Transverse colon (tissue), 4 donors: ENCODE data around the gene SGCG. TPM values are rescaled to one million over a fixed set of nuclear protein-coding genes. Genes with fewer than 3 reads are reported as not detected.

Source experiments
- DNase-seq: peaks from one replicate; pipeline ENCODE4 v3.0.0-alpha.2; 2019
- H3K27ac ChIP-seq, 4 donors: fragments of 200-600 bp; sonication (generic); 2 replicates each; pipeline ENCODE4 v1.5.1; 2016 to 2018; ENCODE audit warnings: inconsistent platforms in 4 of 4
- H3K27me3 ChIP-seq: fragments of 200-600 bp; sonication (generic); 2 replicates; pipeline ENCODE4 v1.5.1; 2017; ENCODE audit warnings: inconsistent platforms
- H3K36me3 ChIP-seq, 4 donors: fragments of 200-600 bp; sonication (generic); 2 replicates each; pipeline ENCODE4 v1.5.1; 2017 to 2019; ENCODE audit warnings: inconsistent platforms in 4 of 4
- H3K4me1 ChIP-seq, 4 donors: fragments of 200-600 bp; sonication (generic); 2 replicates each; pipeline ENCODE4 v1.5.1; 2017 to 2020; ENCODE audit warnings: inconsistent platforms in 4 of 4
- H3K4me3 ChIP-seq, 4 donors: fragments of 200-600 bp; sonication (generic); 1 replicate in 1 of 4; 2 replicates in 3 of 4; pipeline versions ENCODE4 v1.5.1 to v1.6.1; 2017 to 2019; ENCODE audit warnings: inconsistent platforms in 4 of 4
- H3K9me3 ChIP-seq, 2 donors: fragments of 200-600 bp; sonication (generic); 2 replicates each; pipeline ENCODE4 v1.5.1; 2017 to 2019; ENCODE audit warnings: inconsistent platforms in 2 of 2
- CTCF ChIP-seq, 5 experiments: fragments of 200-600 bp in 3 of 5; fragments of 450-650 bp in 2 of 5; sonication (generic) in 3 of 5; IDR thresholded peaks; 1 replicate in 2 of 5; 2 replicates in 3 of 5; pipeline ENCODE4 v1.5.1; 2016 to 2017; ENCODE audit warnings: antibody characterized with exemption in 5 of 5, inconsistent platforms in 3 of 5, mild to moderate bottlenecking in 2 of 5, moderate library complexity in 1 of 5
- EP300 ChIP-seq: sonication (generic); formaldehyde crosslinking; IDR thresholded peaks from one replicate; pipeline ENCODE4 v1.6.1; 2017; ENCODE audit warnings: antibody characterized with exemption, low read depth
- POLR2A ChIP-seq: fragments of 450-650 bp; IDR thresholded peaks from one replicate; pipeline ENCODE4 v1.6.1; 2016; ENCODE audit warnings: antibody characterized with exemption, mild to moderate bottlenecking, moderate library complexity
- POLR2AphosphoS5 ChIP-seq, 3 donors: sonication (generic); formaldehyde crosslinking; IDR thresholded peaks; one replicate each; pipeline ENCODE4 v1.6.1; 2016; ENCODE audit warnings: antibody characterized with exemption in 3 of 3
- WGBS, 2 donors: methylation state at CpG; one replicate each; pipeline ENCODE4 v1.1.5; 2018; ENCODE audit warnings: low coverage in 1 of 2; 5-methylcytosine and 5-hydroxymethylcytosine counted together
- in situ Hi-C, 4 donors: fragments of 200-750 bp; cut with MboI; loops; one replicate each; pipeline versions ENCODE4 v1.15.0 to v1.15.1; 2017; ENCODE audit warnings: low sequenced_read_pairs in 3 of 4, low pct_ligation_motif_present in 1 of 4, low pct_unique_long_range_greater_than_20kb in 1 of 4
- intact Hi-C: fragments of 100-400 bp; cut with DNase I; formaldehyde crosslinking; loops from one replicate; pipeline ENCODE4 v1.15.1; 2023; ENCODE audit warnings: low total_unique reads
- total RNA-seq, 4 donors: library from RNA; depleted of rRNA; stranded (reverse); fragments of >200 nt; gene quantifications; one replicate each; pipeline ENCODE4 v1.1.0, GENCODE V29; 2016

The SGCG gene
- total RNA-seq, 4 donors from 2014 or later, result not detected

- Histone ChIP-seq H3K4me3 (no peak overlapping the region), H3K36me3 (peaks cover 0 to 9% (median 0%) of the 10 kb centered on the region in 4 donors), H3K9me3 (no peaks in the 10 kb centered on the region), H3K27me3 (no peaks in the 10 kb centered on the region), H3K27ac (no peak overlapping the region), H3K4me1 (no peaks in the 10 kb centered on the region)
- no peak for DNase-seq
- TF ChIP-seq CTCF (IDR thresholded peaks at IDR 0.05), result no peak
- no peak for TF ChIP-seq POLR2AphosphoS5 (IDR thresholded peaks at IDR 0.05)
- no peak for TF ChIP-seq EP300
- no peak for TF ChIP-seq POLR2A
- WGBS, 2 donors, result 97 to 100% methylated on average over 1 of the region's 1 CpG
- in situ Hi-C loops (no loop called here), intact Hi-C loops (no loop called here)
Measured at GRCh38 chr13:23339225-23339624, 158.4 kb downstream of the SGCG start.

DNA sequence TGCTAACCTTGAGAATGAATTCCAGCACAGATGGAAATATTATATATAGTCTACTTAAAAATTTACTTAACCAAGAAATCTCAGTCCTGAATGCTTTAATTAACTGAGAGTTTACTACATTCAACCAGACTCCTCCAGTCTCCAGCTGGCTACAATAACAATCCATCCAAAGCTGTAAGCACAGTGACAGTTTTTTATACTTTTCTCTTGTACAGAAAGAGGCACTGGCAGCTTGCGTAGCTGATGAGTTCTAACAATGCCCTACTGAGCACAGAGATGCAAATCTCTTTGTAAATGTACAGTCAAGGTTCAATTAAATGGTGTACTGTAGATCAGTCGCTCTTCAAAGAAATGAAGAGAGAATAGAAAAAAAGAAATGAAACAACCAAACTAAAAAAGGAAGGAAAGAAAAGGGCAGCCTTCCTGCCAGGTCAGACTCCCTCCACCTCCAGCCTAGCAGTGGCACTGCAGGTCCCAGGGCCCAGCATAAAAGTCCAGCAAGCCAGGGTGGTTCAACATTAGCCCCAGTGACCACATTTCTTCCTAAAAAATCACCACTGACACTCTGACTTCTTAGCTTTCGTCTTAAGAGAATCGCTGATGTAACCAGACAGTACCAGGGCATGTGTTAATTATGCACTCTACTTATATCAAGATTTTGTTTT, 164.3 kb downstream of the SGCG start:
- Histone ChIP-seq H3K27ac (no peak overlapping the region), H3K36me3 (peaks cover 0 to 9% (median 0%) of the 10 kb centered on the region in 4 donors), H3K9me3 (no peaks in the 10 kb centered on the region), H3K4me3 (no peak overlapping the region), H3K27me3 (no peaks in the 10 kb centered on the region), H3K4me1 (no peaks in the 10 kb centered on the region)
- TF ChIP-seq POLR2AphosphoS5 (IDR thresholded peaks at IDR 0.05) (no peak), POLR2A (no peak)
- intact Hi-C loops (no loop called here), in situ Hi-C loops (no loop called here)
- 79 to 83% methylated on average over 4 of the region's 4 CpGs for WGBS, 2 donors
- DNase-seq, result no peak

GRCh38 chr13:23347601-23348000, 166.8 kb downstream of the SGCG start:
- in situ Hi-C loops (no loop called here), intact Hi-C loops (no loop called here)
- Histone ChIP-seq H3K9me3 (no peaks in the 10 kb centered on the region), H3K27ac (no peak overlapping the region), H3K4me3 (no peak overlapping the region), H3K4me1 (no peaks in the 10 kb centered on the region), H3K36me3 (no peaks in the 10 kb centered on the region), H3K27me3 (no peaks in the 10 kb centered on the region)
- TF ChIP-seq POLR2A (no peak), POLR2AphosphoS5 (IDR thresholded peaks at IDR 0.05) (no peak), EP300 (no peak), CTCF (IDR thresholded peaks at IDR 0.05) (no peak)
- 92% methylated on average over 1 of the region's 1 CpG for WGBS, 2 donors
- DNase-seq, result no peak

- TF ChIP-seq POLR2AphosphoS5 (IDR thresholded peaks at IDR 0.05), result no peak
- no peak for TF ChIP-seq CTCF (IDR thresholded peaks at IDR 0.05)
- TF ChIP-seq EP300, result no peak
- no peak for TF ChIP-seq POLR2A
- no peak for DNase-seq
- WGBS, 2 donors, result 83 to 92% methylated on average over 4 of the region's 4 CpGs
- no peaks in the 10 kb centered on the region for H3K4me1 ChIP-seq
- H3K27ac ChIP-seq, result no peak overlapping the region
- H3K27me3 ChIP-seq, result no peaks in the 10 kb centered on the region
- in situ Hi-C loops (no loop called here), intact Hi-C loops (no loop called here)
- no peak overlapping the region for H3K4me3 ChIP-seq
- H3K36me3 ChIP-seq, result no peaks in the 10 kb centered on the region
- no peaks in the 10 kb centered on the region for H3K9me3 ChIP-seq
Measured at GRCh38 chr13:23348262-23349127, 167.7 kb downstream of the SGCG start.
